GM12878 (cell line): ENCODE data around the gene EIF1AD. TPM values are rescaled to one million over a fixed set of nuclear protein-coding genes. Genes with fewer than 3 reads are reported as not detected.

ENCODE experiments used
- ATAC-seq: fragments of 200-7000 bp; cut with Tn5 transposase; 3 replicates; pipeline ENCODE4 v1.9.1; 2020; ENCODE audit warnings: mild to moderate bottlenecking, moderate library complexity
- BruUV-seq: library from RNA; stranded (reverse); fragments of 400-500 nt; replicated peaks from 2 replicates; lab custom pipeline; 2021; lab: Mats Ljungman, UMichigan
- CTCF ChIA-PET: fragments of 300-600 bp; sonication (Branson Sonifier 250); formaldehyde crosslinking; extraction: SDS; loops from one replicate; lab custom pipeline; 2021; ENCODE audit warnings: inconsistent platforms; lab: Yijun Ruan, JAX
- POLR2A ChIA-PET: fragments of 350-600 bp; formaldehyde crosslinking; extraction: SDS; loops from one replicate; lab custom pipeline; 2021; ENCODE audit warnings: inconsistent platforms; lab: Charles Lee
- RAD21 ChIA-PET: fragments of 300-600 bp; sonication (Branson Sonifier 250); formaldehyde crosslinking; loops from one replicate; lab custom pipeline; 2023; ENCODE audit warnings: antibody characterized with exemption; ENCODE audit not compliant: unreplicated experiment; lab: Charles Lee
- SMC1A ChIA-PET: fragments of 300-600 bp; sonication (Branson Sonifier 250); formaldehyde crosslinking; loops from one replicate; lab custom pipeline; 2023; ENCODE audit not compliant: unreplicated experiment, uncharacterized antibody; lab: Charles Lee
- DNase-seq: peaks from one replicate; pipeline ENCODE4 v3.0.0-alpha.2; 2011; ENCODE audit warnings: low read depth, low spot score
- FAIRE-seq: peaks from 3 replicates; lab custom pipeline; 2011; peaks lifted over from hg19 to GRCh38; lab: Jason Lieb, UNC
- H2AFZ ChIP-seq: 2 replicates; pipeline ENCODE4 v1.6.0; 2011; ENCODE audit warnings: low read depth, low read length, control low read depth; ENCODE audit not compliant: control insufficient read depth
- H3K27ac ChIP-seq: 2 replicates; pipeline ENCODE4 v1.5.1; 2011; ENCODE audit warnings: control low read depth; ENCODE audit not compliant: control insufficient read depth, insufficient read depth
- H3K27me3 ChIP-seq, 2 experiments: replicated peaks in 1 of 2; 2 replicates each; pipeline versions ENCODE4 v1.6.0 to v1.6.1; 2011; ENCODE audit warnings: low read length in 1 of 2; ENCODE audit not compliant: control insufficient read depth in 2 of 2, insufficient read depth in 2 of 2
- H3K36me3 ChIP-seq, 2 experiments: 2 replicates each; pipeline ENCODE4 v1.5.1; 2011; ENCODE audit warnings: low read length in 1 of 2; ENCODE audit not compliant: control insufficient read depth in 2 of 2, insufficient read depth in 2 of 2
- H3K4me1 ChIP-seq: 2 replicates; pipeline ENCODE4 v1.6.1; 2011; ENCODE audit warnings: mild to moderate bottlenecking, low read length, moderate library complexity, mixed read lengths; ENCODE audit not compliant: control insufficient read depth, insufficient read depth
- H3K4me2 ChIP-seq: 2 replicates; pipeline ENCODE4 v1.6.0; 2011; ENCODE audit warnings: control low read depth; ENCODE audit not compliant: control insufficient read depth, insufficient read depth
- H3K4me3 ChIP-seq: fragments of 200-600 bp; sonication (generic); 2 replicates; pipeline ENCODE4 v1.5.1; 2016
- H3K79me2 ChIP-seq: 2 replicates; pipeline ENCODE4 v1.6.0; 2011; ENCODE audit warnings: low read length; ENCODE audit not compliant: control insufficient read depth, insufficient read depth
- H3K9ac ChIP-seq: 2 replicates; pipeline ENCODE4 v1.8.0; 2011; ENCODE audit warnings: low read length, control low read depth, mixed read lengths; ENCODE audit not compliant: control insufficient read depth, insufficient read depth
- H3K9me3 ChIP-seq: replicated peaks from 3 replicates; pipeline ENCODE4 v1.5.1; 2011; ENCODE audit warnings: mild to moderate bottlenecking, low read length; ENCODE audit not compliant: control insufficient read depth, insufficient read depth
- H4K20me1 ChIP-seq: 2 replicates; pipeline ENCODE4 v1.6.0; 2011; ENCODE audit not compliant: control insufficient read depth, insufficient read depth
- ESRRA ChIP-seq: IDR thresholded peaks from 2 replicates; pipeline ENCODE4 v1.6.1; 2012; ENCODE audit warnings: mild to moderate bottlenecking, low read length, improper control_type of control experiment
- NFYA ChIP-seq: IDR thresholded peaks from 2 replicates; pipeline ENCODE4 v1.6.1; 2011; ENCODE audit warnings: low read depth, mild to moderate bottlenecking, low read length, improper control_type of control experiment, borderline replicate concordance
- POLR2A ChIP-seq: IDR thresholded peaks from 2 replicates; pipeline ENCODE4 v1.6.1; 2011; ENCODE audit warnings: low read depth, mild to moderate bottlenecking, low read length
- RUNX3 ChIP-seq: IDR thresholded peaks from 2 replicates; pipeline ENCODE4 v1.6.1; 2012; ENCODE audit warnings: low read length, inconsistent platforms
- TAF1 ChIP-seq: IDR thresholded peaks from 2 replicates; pipeline ENCODE4 v1.6.1; 2011; ENCODE audit warnings: mild to moderate bottlenecking, low read depth, low read length, borderline replicate concordance
- WGBS: methylation state at CpG from one replicate; pipeline ENCODE4 v1.1.6; 2016; ENCODE audit warnings: low lambda C conversion rate; ENCODE audit not compliant: insufficient replicate concordance, insufficient coverage; ENCODE audit errors: missing lambda C conversion rate; 5-methylcytosine and 5-hydroxymethylcytosine counted together
- in situ Hi-C: fragments of 300-500 bp; cut with MboI; formaldehyde crosslinking; loops from 9 replicates; pipeline ENCODE4 v1.14.3; 2018; ENCODE audit warnings: mixed read lengths
- intact Hi-C: fragments of 100-400 bp; cut with micrococcal nuclease; formaldehyde crosslinking; loops from one replicate; pipeline ENCODE4 v1.14.2; 2022; ENCODE audit not compliant: unreplicated experiment
- polyA plus RNA-seq, 11 experiments: library from polyadenylated mRNA; depleted of rRNA in 4 of 11; unstranded in 6 of 11; stranded (reverse) in 5 of 11; fragments of >200 nt; fragmentation: Nextera tagmentation in 4 of 11; fragmentation: Illumina TruSeq in 1 of 11; extraction: Ambion mirVana in 4 of 11; extraction: Trizol in 1 of 11; gene quantifications; 1 replicate in 1 of 11; 2 replicates in 10 of 11; pipeline versions ENCODE4 v1.2.1 to v1.2.3, GENCODE V29; 2011 to 2016; ENCODE audit warnings: inconsistent platforms in 2 of 11, missing spikeins in 2 of 11, low read depth in 1 of 11
- total RNA-seq, 4 experiments: library from RNA; depleted of rRNA in 3 of 4; stranded (reverse); fragments of >200 nt in 3 of 4; fragmentation: Illumina TruSeq in 1 of 4; extraction: Trizol in 1 of 4; gene quantifications; 2 replicates each; pipeline versions ENCODE4 v1.2.1 to v1.2.3, GENCODE V29; 2013 to 2021
- TF ChIP-seq, protein P1 (sequence below): IDR thresholded peaks from 2 replicates; pipeline ENCODE4 v1.6.1; 2012; ENCODE audit warnings: low read length, inconsistent platforms
- TF ChIP-seq, protein P2 (sequence below): IDR thresholded peaks from 2 replicates; pipeline ENCODE4 v1.6.1; 2011; ENCODE audit warnings: low read depth, low read length, improper control_type of control experiment, borderline replicate concordance
- TF ChIP-seq, protein P3 (sequence below): fragments of 450-650 bp; conservative IDR thresholded peaks from 2 replicates; pipeline ENCODE4 v1.6.1; 2017; ENCODE audit warnings: mild to moderate bottlenecking, moderate library complexity
- TF ChIP-seq, protein P4 (sequence below): fragments of 450-650 bp; IDR thresholded peaks from 2 replicates; pipeline ENCODE4 v1.6.1; 2017; ENCODE audit warnings: antibody characterized with exemption, mild to moderate bottlenecking, moderate library complexity
- TF ChIP-seq, protein P5 (sequence below): fragments of 450-650 bp; IDR thresholded peaks from 2 replicates; pipeline ENCODE4 v1.6.1; 2016; ENCODE audit warnings: mild to moderate bottlenecking, moderate library complexity, borderline replicate concordance
- TF ChIP-seq, protein P6 (sequence below): IDR thresholded peaks from 2 replicates; pipeline ENCODE4 v1.6.1; 2012; ENCODE audit warnings: low read depth, low read length, improper control_type of control experiment

The EIF1AD gene
- total and polyA plus RNA-seq, 10 of the 15 experiments (the other 5 are each of a cell fraction or from before 2014, with no cell fraction given): 31.6 to 56.8 (median 39.5) TPM

DNA sequence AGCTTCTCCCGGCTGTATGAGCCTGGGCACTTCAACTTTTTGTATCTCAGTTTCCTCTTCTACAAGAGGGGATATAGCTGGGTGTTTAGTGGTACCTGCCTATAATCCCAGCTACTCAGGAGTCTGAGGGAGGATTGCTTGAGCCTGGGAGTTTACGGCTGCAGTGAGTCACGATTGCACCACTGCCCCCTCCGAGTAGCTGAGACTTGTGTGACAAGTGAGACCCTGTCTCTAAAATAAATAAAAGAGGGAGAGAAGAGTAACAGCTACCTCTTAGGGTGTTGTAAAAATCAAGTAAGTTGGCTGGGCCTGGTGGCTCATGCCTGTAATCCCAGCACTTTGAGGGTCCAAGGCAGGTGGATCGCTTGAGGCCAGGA, 34.4 kb upstream of the EIF1AD start:
- RAD21 ChIA-PET: interaction anchor here (0.8 kb wide), 1 partner anchor 99 kb away, joined by 3 read pairs; no protein-coding TSS in a partner anchor
- in situ Hi-C loops (no loop called here), intact Hi-C loops (no loop called here)
- Histone ChIP-seq H3K27me3 (no peaks in the 10 kb centered on the region), H3K9ac (no peak overlapping the region), H3K27ac (no peak overlapping the region), H4K20me1 (no peaks in the 10 kb centered on the region), H3K9me3 (no peaks in the 10 kb centered on the region; the same call in 2 of the 3 replicates), H3K36me3 (no peaks in the 10 kb centered on the region), H3K4me3 (no peak overlapping the region), H3K4me2 (no peak overlapping the region), H3K4me1 (no peaks in the 10 kb centered on the region), H2AFZ (no peak overlapping the region), H3K79me2 (no peaks in the 10 kb centered on the region)
- DNase-seq (no peak), ATAC-seq (no peak), FAIRE-seq (no peak)
- POLR2A ChIA-PET: no interaction called here
- CTCF ChIA-PET: interaction anchor here (1.0 to 3.1 kb wide), 3 partner anchors 9 to 14 kb away, joined by 3 to 25 read pairs (median 19); no protein-coding TSS in a partner anchor
- no TSS peak for BruUV-seq
- SMC1A ChIA-PET: interaction anchor here (1.2 to 1.7 kb wide), 2 partner anchors 9 to 27 kb away, joined by 3 to 4 read pairs; no protein-coding TSS in a partner anchor
- WGBS: 69% methylated on average over 5 of the region's 5 CpGs
- TF ChIP-seq, protein P1, sequence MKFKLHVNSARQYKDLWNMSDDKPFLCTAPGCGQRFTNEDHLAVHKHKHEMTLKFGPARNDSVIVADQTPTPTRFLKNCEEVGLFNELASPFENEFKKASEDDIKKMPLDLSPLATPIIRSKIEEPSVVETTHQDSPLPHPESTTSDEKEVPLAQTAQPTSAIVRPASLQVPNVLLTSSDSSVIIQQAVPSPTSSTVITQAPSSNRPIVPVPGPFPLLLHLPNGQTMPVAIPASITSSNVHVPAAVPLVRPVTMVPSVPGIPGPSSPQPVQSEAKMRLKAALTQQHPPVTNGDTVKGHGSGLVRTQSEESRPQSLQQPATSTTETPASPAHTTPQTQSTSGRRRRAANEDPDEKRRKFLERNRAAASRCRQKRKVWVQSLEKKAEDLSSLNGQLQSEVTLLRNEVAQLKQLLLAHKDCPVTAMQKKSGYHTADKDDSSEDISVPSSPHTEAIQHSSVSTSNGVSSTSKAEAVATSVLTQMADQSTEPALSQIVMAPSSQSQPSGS: no peak
- TF ChIP-seq NFYA (no peak), POLR2A (no peak), RUNX3 (no peak), ESRRA (no peak), TAF1 (no peak)
- TF ChIP-seq, protein P2, sequence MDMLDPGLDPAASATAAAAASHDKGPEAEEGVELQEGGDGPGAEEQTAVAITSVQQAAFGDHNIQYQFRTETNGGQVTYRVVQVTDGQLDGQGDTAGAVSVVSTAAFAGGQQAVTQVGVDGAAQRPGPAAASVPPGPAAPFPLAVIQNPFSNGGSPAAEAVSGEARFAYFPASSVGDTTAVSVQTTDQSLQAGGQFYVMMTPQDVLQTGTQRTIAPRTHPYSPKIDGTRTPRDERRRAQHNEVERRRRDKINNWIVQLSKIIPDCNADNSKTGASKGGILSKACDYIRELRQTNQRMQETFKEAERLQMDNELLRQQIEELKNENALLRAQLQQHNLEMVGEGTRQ: no peak
- TF ChIP-seq, protein P3, sequence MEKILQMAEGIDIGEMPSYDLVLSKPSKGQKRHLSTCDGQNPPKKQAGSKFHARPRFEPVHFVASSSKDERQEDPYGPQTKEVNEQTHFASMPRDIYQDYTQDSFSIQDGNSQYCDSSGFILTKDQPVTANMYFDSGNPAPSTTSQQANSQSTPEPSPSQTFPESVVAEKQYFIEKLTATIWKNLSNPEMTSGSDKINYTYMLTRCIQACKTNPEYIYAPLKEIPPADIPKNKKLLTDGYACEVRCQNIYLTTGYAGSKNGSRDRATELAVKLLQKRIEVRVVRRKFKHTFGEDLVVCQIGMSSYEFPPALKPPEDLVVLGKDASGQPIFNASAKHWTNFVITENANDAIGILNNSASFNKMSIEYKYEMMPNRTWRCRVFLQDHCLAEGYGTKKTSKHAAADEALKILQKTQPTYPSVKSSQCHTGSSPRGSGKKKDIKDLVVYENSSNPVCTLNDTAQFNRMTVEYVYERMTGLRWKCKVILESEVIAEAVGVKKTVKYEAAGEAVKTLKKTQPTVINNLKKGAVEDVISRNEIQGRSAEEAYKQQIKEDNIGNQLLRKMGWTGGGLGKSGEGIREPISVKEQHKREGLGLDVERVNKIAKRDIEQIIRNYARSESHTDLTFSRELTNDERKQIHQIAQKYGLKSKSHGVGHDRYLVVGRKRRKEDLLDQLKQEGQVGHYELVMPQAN: no peak
- TF ChIP-seq, protein P4, sequence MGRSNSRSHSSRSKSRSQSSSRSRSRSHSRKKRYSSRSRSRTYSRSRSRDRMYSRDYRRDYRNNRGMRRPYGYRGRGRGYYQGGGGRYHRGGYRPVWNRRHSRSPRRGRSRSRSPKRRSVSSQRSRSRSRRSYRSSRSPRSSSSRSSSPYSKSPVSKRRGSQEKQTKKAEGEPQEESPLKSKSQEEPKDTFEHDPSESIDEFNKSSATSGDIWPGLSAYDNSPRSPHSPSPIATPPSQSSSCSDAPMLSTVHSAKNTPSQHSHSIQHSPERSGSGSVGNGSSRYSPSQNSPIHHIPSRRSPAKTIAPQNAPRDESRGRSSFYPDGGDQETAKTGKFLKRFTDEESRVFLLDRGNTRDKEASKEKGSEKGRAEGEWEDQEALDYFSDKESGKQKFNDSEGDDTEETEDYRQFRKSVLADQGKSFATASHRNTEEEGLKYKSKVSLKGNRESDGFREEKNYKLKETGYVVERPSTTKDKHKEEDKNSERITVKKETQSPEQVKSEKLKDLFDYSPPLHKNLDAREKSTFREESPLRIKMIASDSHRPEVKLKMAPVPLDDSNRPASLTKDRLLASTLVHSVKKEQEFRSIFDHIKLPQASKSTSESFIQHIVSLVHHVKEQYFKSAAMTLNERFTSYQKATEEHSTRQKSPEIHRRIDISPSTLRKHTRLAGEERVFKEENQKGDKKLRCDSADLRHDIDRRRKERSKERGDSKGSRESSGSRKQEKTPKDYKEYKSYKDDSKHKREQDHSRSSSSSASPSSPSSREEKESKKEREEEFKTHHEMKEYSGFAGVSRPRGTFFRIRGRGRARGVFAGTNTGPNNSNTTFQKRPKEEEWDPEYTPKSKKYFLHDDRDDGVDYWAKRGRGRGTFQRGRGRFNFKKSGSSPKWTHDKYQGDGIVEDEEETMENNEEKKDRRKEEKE: no peak
- TF ChIP-seq, protein P5, sequence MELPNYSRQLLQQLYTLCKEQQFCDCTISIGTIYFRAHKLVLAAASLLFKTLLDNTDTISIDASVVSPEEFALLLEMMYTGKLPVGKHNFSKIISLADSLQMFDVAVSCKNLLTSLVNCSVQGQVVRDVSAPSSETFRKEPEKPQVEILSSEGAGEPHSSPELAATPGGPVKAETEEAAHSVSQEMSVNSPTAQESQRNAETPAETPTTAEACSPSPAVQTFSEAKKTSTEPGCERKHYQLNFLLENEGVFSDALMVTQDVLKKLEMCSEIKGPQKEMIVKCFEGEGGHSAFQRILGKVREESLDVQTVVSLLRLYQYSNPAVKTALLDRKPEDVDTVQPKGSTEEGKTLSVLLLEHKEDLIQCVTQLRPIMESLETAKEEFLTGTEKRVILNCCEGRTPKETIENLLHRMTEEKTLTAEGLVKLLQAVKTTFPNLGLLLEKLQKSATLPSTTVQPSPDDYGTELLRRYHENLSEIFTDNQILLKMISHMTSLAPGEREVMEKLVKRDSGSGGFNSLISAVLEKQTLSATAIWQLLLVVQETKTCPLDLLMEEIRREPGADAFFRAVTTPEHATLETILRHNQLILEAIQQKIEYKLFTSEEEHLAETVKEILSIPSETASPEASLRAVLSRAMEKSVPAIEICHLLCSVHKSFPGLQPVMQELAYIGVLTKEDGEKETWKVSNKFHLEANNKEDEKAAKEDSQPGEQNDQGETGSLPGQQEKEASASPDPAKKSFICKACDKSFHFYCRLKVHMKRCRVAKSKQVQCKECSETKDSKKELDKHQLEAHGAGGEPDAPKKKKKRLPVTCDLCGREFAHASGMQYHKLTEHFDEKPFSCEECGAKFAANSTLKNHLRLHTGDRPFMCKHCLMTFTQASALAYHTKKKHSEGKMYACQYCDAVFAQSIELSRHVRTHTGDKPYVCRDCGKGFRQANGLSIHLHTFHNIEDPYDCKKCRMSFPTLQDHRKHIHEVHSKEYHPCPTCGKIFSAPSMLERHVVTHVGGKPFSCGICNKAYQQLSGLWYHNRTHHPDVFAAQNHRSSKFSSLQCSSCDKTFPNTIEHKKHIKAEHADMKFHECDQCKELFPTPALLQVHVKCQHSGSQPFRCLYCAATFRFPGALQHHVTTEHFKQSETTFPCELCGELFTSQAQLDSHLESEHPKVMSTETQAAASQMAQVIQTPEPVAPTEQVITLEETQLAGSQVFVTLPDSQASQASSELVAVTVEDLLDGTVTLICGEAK: no peak
- TF ChIP-seq, protein P6, sequence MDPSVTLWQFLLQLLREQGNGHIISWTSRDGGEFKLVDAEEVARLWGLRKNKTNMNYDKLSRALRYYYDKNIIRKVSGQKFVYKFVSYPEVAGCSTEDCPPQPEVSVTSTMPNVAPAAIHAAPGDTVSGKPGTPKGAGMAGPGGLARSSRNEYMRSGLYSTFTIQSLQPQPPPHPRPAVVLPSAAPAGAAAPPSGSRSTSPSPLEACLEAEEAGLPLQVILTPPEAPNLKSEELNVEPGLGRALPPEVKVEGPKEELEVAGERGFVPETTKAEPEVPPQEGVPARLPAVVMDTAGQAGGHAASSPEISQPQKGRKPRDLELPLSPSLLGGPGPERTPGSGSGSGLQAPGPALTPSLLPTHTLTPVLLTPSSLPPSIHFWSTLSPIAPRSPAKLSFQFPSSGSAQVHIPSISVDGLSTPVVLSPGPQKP: no peak
